Tibial nerve (tissue), 4 donors: ENCODE results near the gene C3. TPM values are rescaled to one million over a fixed set of nuclear protein-coding genes. Genes with fewer than 3 reads are reported as not detected.

Experiments used
- DNase-seq, 2 donors: peaks; one replicate each; pipeline ENCODE4 v3.0.0-alpha.2; 2019; ENCODE audit warnings: low spot score in 2 of 2
- H3K27ac ChIP-seq, 4 donors: fragments of 200-600 bp; sonication (generic) in 3 of 4; one replicate each; pipeline ENCODE4 v1.5.1; 2017 to 2019; ENCODE audit warnings: mild to moderate bottlenecking in 1 of 4
- H3K27me3 ChIP-seq, 2 donors: fragments of 200-600 bp; sonication (generic) in 1 of 2; one replicate each; pipeline versions ENCODE4 v1.5.1 to v1.6.0; 2017 to 2019
- H3K36me3 ChIP-seq, 3 donors: fragments of 200-600 bp; sonication (generic); one replicate each; pipeline ENCODE4 v1.5.1; 2018 to 2019
- H3K4me1 ChIP-seq, 4 donors: fragments of 200-600 bp; sonication (generic) in 3 of 4; one replicate each; pipeline ENCODE4 v1.5.1; 2017 to 2019
- H3K4me3 ChIP-seq, 4 donors: fragments of 200-600 bp; sonication (generic) in 3 of 4; one replicate each; pipeline ENCODE4 v1.5.1; 2017 to 2019; ENCODE audit warnings: mild to moderate bottlenecking in 1 of 4, moderate library complexity in 1 of 4
- H3K9me3 ChIP-seq, 4 donors: fragments of 200-600 bp; sonication (generic) in 3 of 4; one replicate each; pipeline ENCODE4 v1.5.1; 2017 to 2019
- CTCF ChIP-seq, 5 experiments: fragments of 200-600 bp in 3 of 5; fragments of 450-650 bp in 2 of 5; sonication (generic) in 3 of 5; IDR thresholded peaks; one replicate each; pipeline ENCODE4 v1.5.1; 2016 to 2019; ENCODE audit warnings: antibody characterized with exemption in 5 of 5, mild to moderate bottlenecking in 3 of 5, moderate library complexity in 2 of 5
- EP300 ChIP-seq, 2 donors: sonication (generic); formaldehyde crosslinking; IDR thresholded peaks; one replicate each; pipeline ENCODE4 v1.6.1; 2017; ENCODE audit warnings: antibody characterized with exemption in 2 of 2, mild to moderate bottlenecking in 1 of 2
- POLR2A ChIP-seq, 2 donors: fragments of 450-650 bp; IDR thresholded peaks; one replicate each; pipeline ENCODE4 v1.6.1; 2017; ENCODE audit warnings: antibody characterized with exemption in 2 of 2, mild to moderate bottlenecking in 2 of 2, moderate library complexity in 2 of 2
- WGBS, 2 donors: methylation state at CpG; one replicate each; pipeline ENCODE4 v1.1.5; 2018; 5-methylcytosine and 5-hydroxymethylcytosine counted together
- total RNA-seq, 4 donors: library from RNA; depleted of rRNA; stranded (reverse); fragments of >200 nt; gene quantifications; one replicate each; pipeline ENCODE4 v1.1.0, GENCODE V29; 2016

C3 gene
- total RNA-seq, 4 donors from 2014 or later = 256 to 1,128 (median 733) TPM

GRCh38 chr19:6706633-6706958, 13.9 kb downstream of the C3 start:
- DNase-seq = no peak
- Histone ChIP-seq H3K4me3 (no peak overlapping the region), H3K27me3 (peaks cover 0 to 28% of the 10 kb centered on the region in 2 donors), H3K27ac (no peak overlapping the region), H3K36me3 (peaks cover 0 to 15% (median 0%) of the 10 kb centered on the region in 3 donors), H3K4me1 (no peaks in the 10 kb centered on the region), H3K9me3 (no peaks in the 10 kb centered on the region)
- 40 to 44% methylated on average over 3 of the region's 3 CpGs for WGBS, 2 donors
- TF ChIP-seq EP300 (IDR thresholded peaks at IDR 0.05) (no peak), POLR2A (IDR thresholded peaks at IDR 0.05) (no peak), CTCF (IDR thresholded peaks at IDR 0.05) (no peak)

- no peak for TF ChIP-seq CTCF (IDR thresholded peaks at IDR 0.05)
- TF ChIP-seq POLR2A (IDR thresholded peaks at IDR 0.05) = no peak
- TF ChIP-seq EP300 (IDR thresholded peaks at IDR 0.05) = no peak
- Histone ChIP-seq H3K27ac (no peak overlapping the region), H3K36me3 (peaks cover 0 to 15% (median 0%) of the 10 kb centered on the region in 3 donors), H3K4me1 (no peaks in the 10 kb centered on the region), H3K9me3 (no peaks in the 10 kb centered on the region), H3K27me3 (peaks cover 0 to 28% of the 10 kb centered on the region in 2 donors), H3K4me3 (no peak overlapping the region)
- 78 to 83% methylated on average over 11 of the region's 11 CpGs for WGBS, 2 donors
- no peak for DNase-seq
Observed at GRCh38 chr19:6705931-6706632, 14.4 kb downstream of the C3 start.

- Histone ChIP-seq H3K36me3 (peaks cover 0 to 14% (median 0%) of the 10 kb centered on the region in 3 donors), H3K4me1 (no peaks in the 10 kb centered on the region), H3K4me3 (no peak overlapping the region), H3K27ac (no peak overlapping the region), H3K27me3 (no peaks in the 10 kb centered on the region), H3K9me3 (no peaks in the 10 kb centered on the region)
- 86 to 91% methylated on average over 8 of the region's 8 CpGs for WGBS, 2 donors
- TF ChIP-seq POLR2A (IDR thresholded peaks at IDR 0.05) = no peak
- no peak for TF ChIP-seq CTCF (IDR thresholded peaks at IDR 0.05)
- no peak for TF ChIP-seq EP300 (IDR thresholded peaks at IDR 0.05)
- no peak for DNase-seq
Observed at GRCh38 chr19:6700586-6701316, 19.7 kb downstream of the C3 start.

- H3K36me3 ChIP-seq = peaks cover 0 to 15% (median 0%) of the 10 kb centered on the region in 3 donors
- H3K27me3 ChIP-seq = no peaks in the 10 kb centered on the region
- no peak overlapping the region for H3K4me3 ChIP-seq
- H3K4me1 ChIP-seq = no peaks in the 10 kb centered on the region
- H3K27ac ChIP-seq = no peak overlapping the region
- no peak for DNase-seq
- H3K9me3 ChIP-seq = no peaks in the 10 kb centered on the region
- no peak for TF ChIP-seq POLR2A (IDR thresholded peaks at IDR 0.05)
- no peak for TF ChIP-seq CTCF (IDR thresholded peaks at IDR 0.05)
- no peak for TF ChIP-seq EP300 (IDR thresholded peaks at IDR 0.05)
Observed at GRCh38 chr19:6699935-6700334, 20.5 kb downstream of the C3 start.

- no peak for DNase-seq
- TF ChIP-seq EP300 (IDR thresholded peaks at IDR 0.05) (no peak), POLR2A (IDR thresholded peaks at IDR 0.05) (no peak), CTCF (IDR thresholded peaks at IDR 0.05) (no peak)
- Histone ChIP-seq H3K27me3 (no peaks in the 10 kb centered on the region), H3K9me3 (no peaks in the 10 kb centered on the region), H3K4me1 (no peaks in the 10 kb centered on the region), H3K4me3 (no peak overlapping the region), H3K27ac (no peak overlapping the region), H3K36me3 (peaks cover 0 to 27% (median 0%) of the 10 kb centered on the region in 3 donors)
- 73 to 85% methylated on average over 12 to 13 of the region's 13 CpGs for WGBS, 2 donors
Observed at GRCh38 chr19:6697291-6697690, 23.2 kb downstream of the C3 start.
